HG03159 (cell line): Measurements from ENCODE around the gene KANSL2.
"Not testable (repeated sequence)": the region's sequence is repeated elsewhere in the genome, so short reads cannot be mapped to it uniquely, and the experiment has no call there.

Experiments
- ATAC-seq: cut with Tn5 transposase; IDR thresholded peaks from one replicate; pipeline ENCODE4 v1.9.1; 2021; ENCODE audit warnings: mild to moderate bottlenecking, moderate library complexity; ENCODE audit not compliant: unreplicated experiment

KANSL2 gene

DNA sequence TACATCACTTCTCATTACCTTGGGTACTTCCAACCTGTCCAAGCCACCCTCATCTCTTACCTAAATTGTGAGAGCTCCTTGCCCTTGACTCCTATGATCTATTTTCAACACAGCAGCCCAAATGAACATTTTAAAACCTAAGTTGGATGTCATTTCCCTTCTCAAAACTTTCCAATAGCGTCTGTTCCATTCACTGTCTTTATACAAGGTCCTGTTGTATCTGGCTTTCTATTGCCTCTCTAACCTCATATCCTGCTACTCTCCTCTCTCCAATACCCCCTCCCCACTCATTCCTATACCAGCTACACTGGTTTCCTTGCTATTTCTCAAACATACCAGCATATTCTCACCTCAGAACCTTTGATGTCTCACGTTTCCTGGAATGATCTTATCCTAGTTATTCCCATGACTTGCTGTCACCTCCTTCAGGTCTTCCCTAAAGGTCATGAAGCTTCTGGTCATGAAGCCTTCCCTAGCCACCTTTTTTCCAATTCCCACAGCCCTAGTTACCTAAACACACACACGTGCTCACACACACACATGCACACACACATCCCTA lies 4.1 kb upstream of the KANSL2 start:
- no peak for ATAC-seq

DNA sequence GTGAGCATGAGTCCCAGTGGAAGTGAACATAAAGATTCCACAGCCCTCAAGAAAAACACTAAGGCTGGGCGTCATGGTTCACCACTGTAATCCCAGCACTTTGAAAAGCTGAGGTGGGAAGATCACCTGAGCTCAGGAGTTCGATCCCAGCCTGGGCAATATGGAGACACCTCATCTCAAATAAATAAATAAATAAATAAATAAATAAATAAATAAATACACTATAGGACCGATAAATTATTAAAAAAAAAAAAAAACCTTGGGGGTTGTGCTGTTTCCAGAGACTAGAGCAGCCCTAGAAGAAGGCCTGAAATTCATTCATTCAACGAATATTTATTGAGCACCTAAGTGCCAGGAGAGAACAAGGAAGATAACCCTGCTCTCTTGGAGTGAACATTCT lies 1.5 kb upstream of the KANSL2 start:
- no peak for ATAC-seq

DNA sequence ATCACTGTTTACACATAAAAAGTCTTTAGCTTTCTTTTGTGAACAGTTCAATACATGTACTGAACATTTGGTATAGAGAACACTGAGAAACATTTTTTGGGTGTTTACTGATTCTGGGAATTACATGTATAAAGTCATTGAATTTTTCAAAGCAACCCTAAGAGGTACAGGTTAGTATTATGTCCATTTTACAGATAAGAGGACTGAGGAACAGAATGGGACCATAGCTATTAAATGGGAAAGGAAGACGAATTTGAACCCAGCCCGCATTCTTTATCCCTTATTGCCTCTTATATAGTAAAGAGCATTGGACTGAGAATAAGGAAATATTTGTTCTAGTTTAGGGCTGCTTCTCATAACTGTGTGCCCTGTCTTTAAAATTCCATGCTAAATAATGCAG lies 889 bp upstream of the KANSL2 start:
- no peak for ATAC-seq

DNA sequence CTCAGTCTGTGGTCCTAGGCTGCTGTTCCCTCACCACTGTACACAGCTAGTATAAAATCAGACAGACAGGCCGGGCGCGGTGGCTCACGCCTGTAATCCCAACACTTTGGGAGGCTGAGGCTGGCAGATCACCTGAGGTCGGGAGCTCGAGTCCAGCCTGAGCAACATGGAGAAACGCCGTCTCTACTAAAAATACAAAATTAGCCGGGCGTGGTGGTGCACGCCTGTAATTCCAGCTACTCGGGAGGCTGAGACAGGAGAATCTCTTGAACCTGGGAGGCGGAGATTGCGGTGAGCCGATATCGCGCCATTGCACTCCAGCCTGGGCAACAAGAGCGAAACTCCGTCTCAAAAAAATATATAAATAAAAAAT lies 481 bp upstream of the KANSL2 start:
- ATAC-seq = not testable (repeated sequence)

DNA sequence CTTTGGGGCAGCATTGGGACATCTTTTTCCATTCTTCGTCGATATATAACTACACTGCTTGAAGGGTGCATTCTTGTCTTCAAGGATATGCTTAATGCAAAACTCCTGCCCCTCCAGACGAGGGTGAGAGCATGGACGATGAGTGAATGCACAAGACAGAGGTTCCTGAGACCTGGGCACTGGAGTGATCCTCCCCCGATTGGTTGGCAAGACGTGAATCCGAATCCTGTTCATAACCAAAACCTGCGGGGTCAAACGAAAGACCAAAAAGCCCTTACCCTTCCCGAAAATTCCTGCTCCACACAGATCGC lies 684 bp downstream of the KANSL2 start:
- no peak for ATAC-seq

DNA sequence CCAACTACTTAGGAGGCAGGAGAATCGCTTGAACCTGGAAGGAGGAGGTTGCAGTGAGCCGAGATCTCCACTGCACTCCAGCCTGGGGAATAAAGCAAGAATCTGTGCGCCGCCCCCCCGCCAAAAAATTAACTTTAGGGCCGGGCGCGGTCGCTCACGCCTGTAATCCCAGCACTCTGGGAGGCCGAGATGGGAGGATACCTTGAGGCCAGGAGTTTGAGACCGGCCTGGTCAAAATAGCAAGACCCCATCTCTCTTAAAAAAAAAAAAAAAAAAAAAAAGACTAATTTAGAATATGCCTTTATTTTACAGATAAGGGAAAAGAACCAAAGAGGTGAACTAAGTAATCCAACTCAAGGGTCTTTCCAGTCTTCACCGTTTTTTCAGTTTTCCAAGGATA lies 1.2 kb downstream of the KANSL2 start:
- ATAC-seq = no peak

DNA sequence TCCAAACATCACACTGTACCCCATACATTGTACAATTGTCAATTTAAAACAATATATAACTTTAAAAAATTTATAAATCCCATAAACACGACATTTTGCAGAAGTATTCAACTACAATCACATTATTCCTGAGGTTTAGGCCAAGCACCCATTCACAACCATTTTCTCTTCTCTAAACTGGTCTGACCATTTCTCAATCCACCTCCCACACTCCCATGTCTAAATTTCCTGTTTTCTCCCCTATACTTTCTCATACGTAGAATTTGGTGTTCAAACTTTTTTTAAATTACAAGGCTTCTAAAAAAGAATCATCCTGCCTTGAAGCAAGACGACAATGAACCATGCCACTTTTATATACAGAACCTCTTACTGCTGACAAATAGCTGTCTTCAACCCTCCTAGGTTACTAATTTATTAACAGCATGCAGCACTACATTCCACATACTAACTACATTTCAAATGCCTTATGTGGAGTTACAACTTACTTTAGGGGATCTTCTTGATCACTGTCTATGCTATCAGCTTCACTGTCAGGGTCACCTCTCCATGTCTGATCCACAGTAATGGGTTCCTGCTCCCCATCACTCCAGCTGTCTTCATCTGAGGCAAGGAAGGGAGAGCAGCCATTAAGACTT lies 3.4 kb downstream of the KANSL2 start:
- no peak for ATAC-seq

DNA sequence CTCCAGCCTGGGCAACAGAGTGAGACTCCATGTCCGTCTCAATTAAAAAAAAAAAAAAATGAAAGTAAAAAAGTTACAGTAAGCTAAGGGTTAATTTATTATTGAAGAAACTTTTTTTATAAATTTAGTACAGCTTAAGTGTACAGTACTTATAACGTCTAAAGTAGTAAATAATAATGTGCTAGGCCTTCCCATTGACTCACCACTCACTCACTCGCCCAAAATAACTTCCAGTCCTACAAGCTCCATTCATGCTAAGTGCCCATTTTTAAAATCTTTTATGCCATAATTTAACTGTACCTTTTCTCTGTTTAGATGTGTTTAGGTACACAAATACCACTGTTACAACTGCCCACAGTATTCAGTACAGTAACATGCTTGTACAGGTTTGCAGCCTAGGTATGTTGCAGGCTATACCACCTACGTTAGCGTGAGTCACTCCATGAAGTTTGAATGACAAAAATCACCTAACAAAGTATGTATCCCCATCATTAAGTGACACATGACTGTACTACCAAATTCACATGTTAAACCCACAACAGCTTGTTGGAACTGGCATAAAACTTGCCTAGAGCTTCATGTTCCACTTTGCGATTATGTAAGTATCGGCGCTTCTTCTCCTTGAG lies 10.7 kb downstream of the KANSL2 start:
- no peak for ATAC-seq

DNA sequence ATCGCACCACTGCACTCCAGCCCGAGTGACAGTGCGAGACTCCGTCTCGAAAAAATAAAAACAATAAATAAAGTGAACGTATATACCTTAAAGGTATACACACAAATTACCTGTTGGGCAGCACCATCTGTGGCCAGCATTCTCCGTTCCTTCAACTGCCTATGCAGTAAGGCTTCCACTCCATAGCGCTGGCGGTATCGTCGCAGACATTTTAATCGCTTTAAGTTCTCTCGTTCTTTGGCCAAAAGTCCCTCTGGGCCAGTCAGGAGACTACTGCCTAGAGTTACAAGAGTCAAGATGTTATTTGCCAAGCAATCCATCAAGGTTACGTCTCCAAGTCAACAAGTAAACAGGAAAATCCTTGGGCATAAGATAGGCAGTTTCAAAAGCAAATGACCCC lies 13.0 kb downstream of the KANSL2 start:
- ATAC-seq = no peak

DNA sequence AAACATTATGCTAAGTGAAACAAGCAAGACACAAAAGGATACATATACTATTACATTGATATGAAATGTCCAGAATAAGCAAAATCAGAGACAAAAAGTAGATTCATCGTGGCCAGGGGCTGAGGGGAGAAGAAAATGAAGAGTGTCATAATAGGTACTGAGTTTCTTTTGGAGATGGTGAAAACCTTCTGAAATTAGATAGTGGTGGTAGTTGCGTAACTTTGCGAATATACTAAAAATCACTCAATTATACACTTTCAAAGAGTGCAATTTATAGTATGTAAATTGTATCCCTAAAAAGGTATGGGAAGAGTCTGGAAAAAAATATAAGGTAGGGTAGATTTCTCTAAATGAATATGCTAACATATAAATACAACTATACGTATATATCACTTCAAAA lies 22.2 kb downstream of the KANSL2 start:
- ATAC-seq = no peak

DNA sequence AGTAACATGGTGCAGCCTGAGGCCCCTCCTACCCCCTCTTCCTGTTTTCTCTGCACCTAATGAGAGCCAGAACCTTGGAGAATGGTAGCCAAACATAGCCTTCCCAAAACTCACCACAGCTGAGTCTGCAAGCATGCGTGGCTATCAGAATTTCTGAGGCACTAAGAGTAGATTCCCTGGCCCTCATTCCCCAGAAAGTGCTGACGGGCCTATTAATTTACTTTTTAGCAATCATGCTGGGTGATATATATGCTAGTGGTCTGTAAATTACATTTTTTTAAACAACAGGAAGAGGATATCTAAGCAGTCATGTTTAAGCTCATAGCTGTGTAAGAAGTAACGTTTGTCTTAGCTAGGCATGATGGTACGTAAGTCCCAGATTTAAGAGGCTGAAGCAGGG lies 30.4 kb downstream of the KANSL2 start:
- no peak for ATAC-seq

DNA sequence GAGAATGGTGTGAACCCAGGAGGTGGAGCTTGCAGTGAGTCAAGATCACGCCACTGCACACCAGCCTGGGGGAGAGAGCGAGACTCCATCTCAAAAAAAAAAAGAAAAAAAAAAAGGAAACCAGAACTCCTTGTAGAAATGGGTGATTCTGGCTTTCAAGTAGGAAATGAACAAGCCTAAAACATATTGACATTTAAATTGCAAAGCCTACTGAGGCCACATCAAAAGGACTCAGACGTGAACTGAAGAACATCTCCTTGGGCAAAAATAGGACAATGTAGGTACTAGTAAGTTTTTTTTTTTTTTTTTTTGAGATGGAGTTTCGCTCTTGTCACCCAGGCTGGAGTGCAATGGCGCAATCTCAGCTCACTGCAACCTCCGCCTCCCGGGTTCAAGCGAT lies 36.7 kb downstream of the KANSL2 start:
- ATAC-seq = not testable (repeated sequence)

DNA sequence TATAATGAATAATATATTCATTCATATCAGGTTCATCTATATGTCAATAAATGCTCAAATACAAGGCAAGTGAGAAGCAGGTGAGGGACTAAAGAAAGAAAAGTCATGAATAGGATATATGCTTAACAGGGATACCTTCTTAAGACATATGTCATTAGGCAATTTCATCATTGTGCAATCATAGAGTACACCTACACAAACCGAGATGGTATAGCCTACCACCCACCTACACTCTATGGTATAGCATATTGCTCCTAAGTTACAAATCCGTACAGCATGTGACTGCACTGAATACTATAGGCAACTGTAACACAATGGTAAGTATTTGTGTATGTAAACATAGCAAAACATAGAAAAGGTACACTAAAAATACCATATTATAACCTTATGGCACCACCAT lies 39.0 kb downstream of the KANSL2 start:
- ATAC-seq = no peak

DNA sequence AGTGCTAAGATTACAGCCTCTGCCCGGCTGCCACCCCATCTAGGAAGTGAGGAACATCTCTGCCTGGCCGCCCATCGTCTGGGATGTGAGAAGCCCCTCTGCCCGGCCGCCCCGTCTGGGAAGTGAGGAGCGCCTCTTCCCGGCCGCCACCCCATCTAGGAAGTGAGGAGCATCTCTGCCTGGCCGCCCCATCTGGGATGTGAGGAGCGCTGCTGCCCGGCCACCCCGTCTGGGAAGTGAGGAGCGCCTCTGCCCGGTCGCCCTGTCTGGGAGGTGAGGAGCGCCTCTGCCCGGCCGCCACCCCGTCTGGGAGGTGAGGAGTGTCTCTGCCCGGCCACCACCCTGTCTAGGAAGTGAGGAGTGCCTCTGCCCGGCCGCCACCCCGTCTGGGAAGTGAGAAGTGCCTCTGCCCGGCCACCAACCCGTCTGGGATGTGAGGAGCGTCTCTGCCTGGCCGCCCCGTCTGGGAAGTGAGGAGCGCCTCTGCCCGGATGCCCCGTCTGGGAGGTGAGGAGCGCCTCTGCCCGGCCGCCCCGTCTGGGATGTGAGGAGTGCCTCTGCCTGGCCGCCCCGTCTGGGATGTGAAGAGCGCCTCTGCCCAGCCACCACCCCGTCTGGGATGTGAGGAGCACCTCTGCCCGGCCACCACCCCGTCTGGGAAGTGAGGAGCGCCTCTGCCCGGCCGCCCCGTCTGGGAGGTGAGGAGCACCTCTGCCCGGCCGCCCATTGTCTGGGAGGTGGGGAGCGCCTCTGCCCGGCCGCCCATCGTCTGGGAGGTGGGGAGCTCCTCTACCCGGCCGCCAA lies 40.1 kb downstream of the KANSL2 start:
- not testable (repeated sequence) for ATAC-seq

DNA sequence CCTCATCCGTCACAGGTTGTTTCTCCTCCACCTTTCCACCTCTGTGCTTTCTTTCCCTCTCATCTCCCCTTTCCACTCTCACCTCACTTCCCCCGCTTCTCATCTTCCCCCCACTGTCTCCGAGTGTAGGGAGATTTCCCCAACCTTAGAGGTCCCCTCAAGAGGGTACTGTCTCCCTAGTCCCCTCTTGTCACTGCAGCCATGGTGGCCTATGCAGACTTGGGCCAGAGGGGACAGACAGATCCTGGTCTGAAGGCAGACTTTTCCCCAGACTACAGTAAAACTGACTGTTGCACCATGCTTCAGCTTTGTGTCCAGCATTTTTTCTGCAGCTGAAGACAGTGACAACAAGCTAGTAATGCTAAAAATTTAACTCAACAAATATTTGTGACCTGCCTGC lies 41.2 kb downstream of the KANSL2 start:
- no peak for ATAC-seq

DNA sequence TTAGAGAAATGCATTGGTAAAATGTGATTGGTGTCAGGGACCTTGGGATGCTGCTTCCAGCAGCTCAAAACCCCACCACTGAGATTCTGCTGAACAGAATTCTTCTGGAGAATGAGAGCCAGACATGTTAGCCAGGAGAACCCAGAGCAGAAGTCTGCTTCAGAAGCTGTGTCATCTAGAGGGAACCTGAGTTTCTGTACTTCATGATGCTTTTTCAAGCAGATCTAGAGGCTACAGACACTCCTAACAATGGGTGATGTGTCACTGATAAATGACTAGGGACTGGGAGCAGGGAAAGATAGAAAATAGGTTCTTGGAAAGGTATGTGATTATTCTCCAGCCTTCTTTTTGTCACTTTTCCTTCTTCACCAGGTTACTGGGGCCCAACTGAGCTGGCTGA lies 41.6 kb downstream of the KANSL2 start:
- ATAC-seq = no peak

DNA sequence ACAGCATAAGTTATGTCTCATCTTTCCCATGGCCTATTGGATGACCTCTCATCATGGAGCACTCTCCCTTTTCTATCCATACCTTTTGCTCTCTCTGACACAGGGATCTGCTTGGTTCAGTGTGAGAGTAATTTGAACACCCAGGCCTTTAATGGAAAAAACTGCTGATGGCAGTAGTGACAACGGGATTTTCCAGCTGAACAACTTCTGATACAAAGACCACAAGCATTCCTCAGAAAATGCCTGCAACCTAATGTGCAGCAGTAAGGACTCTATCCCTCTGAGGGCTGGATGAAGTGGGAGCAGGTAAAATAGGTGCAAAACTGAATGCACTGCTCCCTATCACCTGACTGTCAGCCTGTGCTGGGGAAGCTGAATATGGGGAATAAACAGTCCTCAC lies 51.0 kb downstream of the KANSL2 start:
- ATAC-seq = no peak

DNA sequence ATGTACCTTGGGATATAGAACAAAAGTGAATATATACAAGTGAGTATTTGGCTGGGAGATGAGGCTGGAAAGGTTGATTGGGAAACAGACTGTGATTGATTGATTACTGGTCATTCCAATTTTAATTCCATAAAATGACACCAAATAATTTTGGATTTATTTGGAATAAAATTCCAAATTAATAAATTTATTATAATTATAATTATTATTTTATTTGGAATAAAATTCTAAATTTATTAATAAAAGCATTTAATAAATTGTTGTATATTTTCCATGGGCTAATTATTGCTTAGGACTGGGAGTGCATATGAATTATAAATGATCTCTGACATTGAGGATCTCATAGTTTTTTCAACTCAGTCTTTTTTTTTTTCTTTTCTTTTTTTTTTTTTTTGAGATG lies 51.7 kb downstream of the KANSL2 start:
- ATAC-seq = no peak

DNA sequence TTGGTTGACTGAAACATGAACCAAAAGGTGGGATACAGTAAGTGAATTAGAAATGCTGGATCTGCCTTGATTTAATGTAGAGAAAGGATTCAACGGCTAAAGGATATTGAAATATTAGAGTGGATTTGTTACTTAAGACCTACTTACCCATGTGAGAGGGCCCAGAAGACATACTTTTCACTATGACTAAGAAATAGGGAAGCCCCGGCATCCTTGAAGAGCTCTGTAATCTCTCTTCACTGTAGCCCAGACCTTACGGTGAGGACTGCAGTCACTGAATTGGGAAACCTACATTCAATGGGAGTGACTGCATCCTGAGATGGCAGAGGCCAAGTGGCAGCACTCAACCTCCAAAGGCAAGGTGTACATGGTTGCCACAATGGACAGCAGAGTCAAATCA lies 52.5 kb downstream of the KANSL2 start:
- ATAC-seq = no peak

DNA sequence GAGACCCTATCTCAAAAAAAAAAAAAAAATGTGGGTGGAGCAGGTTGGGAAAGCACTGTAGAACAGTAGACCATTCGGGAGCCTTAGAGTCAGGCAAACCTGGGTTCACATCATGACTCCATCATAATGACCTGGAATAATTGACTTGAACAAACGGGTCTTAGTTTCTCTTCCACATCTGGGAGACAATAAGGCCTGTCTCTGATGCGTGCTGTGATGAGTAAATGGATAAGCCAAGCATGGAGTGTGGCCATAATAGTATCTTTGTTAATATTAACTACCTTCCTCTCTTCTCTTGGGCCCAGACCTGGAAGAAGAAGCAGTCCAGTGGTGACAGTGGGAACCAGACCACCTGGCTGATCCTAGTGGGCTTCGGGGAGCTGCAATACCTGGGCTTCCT lies 54.5 kb downstream of the KANSL2 start:
- no peak for ATAC-seq

DNA sequence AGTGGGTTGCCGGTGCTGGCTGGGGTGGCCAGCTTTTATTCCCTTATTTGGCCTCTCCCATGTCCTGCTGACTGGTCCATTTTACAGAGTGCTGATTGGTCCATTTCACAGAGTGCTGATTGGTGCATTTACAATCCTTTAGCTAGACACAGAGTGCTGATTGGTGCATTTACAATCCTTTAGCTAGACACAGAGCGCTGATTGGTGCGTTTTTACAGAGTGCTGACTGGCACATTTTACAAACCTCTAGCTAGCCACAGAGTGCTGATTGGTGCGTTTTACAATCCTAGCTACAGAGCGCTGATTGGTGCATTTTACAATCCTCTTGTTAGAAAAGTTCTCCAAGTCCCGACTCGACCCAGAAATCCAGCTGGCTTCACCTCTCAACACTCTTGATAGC lies 59.0 kb downstream of the KANSL2 start:
- ATAC-seq = not testable (repeated sequence)

DNA sequence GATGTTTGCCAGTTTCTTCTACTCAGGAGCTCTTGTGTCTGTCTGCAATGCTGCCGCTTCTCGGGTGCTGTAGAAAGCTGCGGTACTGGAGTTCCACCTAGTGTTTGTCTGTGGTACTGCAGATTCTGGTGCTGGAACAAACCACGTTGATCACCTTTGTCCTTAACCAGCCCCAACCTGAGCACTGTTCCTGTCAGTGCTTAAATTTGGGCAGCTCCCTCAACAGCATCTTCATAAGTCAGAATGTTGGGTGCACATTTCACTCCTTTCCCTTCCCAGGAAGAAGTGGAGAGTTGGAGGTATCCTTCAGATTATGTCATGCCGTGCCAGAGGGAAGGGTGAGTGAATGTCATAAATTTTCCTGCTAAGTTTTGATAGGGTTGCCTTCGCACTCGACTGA lies 63.5 kb downstream of the KANSL2 start:
- ATAC-seq = peak; percentile 57
